GM21717 (cell line): Measurements from ENCODE around the gene ADAMTS17.

ENCODE experiments used
- ATAC-seq: cut with Tn5 transposase; IDR thresholded peaks from one replicate; pipeline ENCODE4 v1.9.1; 2021; ENCODE audit warnings: mild to moderate bottlenecking, moderate library complexity; ENCODE audit not compliant: unreplicated experiment

ADAMTS17 gene

GRCh38 chr15:100279446-100279845, 62.3 kb downstream of the ADAMTS17 start:
- no peak for ATAC-seq

GRCh38 chr15:100278596-100279380, 63.0 kb downstream of the ADAMTS17 start:
- no peak for ATAC-seq

GRCh38 chr15:100277087-100277855, 64.5 kb downstream of the ADAMTS17 start:
- ATAC-seq = no peak

- ATAC-seq = no peak
These were observed 65.3 kb downstream of the ADAMTS17 start for GRCh38 chr15:100276506-100276905.

GRCh38 chr15:100275641-100276040, 66.1 kb downstream of the ADAMTS17 start:
- ATAC-seq = no peak

- no peak for ATAC-seq
These were observed 71.9 kb downstream of the ADAMTS17 start for GRCh38 chr15:100269831-100270230.

- ATAC-seq = no peak
These were observed 75.6 kb downstream of the ADAMTS17 start for GRCh38 chr15:100266166-100266565.

GRCh38 chr15:100265641-100266035, 76.1 kb downstream of the ADAMTS17 start:
- ATAC-seq = no peak

GRCh38 chr15:100264994-100265640, 76.7 kb downstream of the ADAMTS17 start:
- ATAC-seq = no peak

GRCh38 chr15:100263721-100264455, 77.9 kb downstream of the ADAMTS17 start:
- ATAC-seq = no peak

GRCh38 chr15:100263031-100263430, 78.7 kb downstream of the ADAMTS17 start:
- ATAC-seq = no peak

GRCh38 chr15:100261302-100262240, 80.2 kb downstream of the ADAMTS17 start:
- ATAC-seq = no peak

- no peak for ATAC-seq
These were observed 82.5 kb downstream of the ADAMTS17 start for GRCh38 chr15:100259266-100259665.

GRCh38 chr15:100256970-100257650, 84.7 kb downstream of the ADAMTS17 start:
- ATAC-seq = no peak

GRCh38 chr15:100256101-100256969, 85.4 kb downstream of the ADAMTS17 start:
- no peak for ATAC-seq

- ATAC-seq = no peak
These were observed 86.1 kb downstream of the ADAMTS17 start for GRCh38 chr15:100255644-100256043.

- ATAC-seq = no peak
These were observed 87.1 kb downstream of the ADAMTS17 start for GRCh38 chr15:100254691-100255090.

- ATAC-seq = no peak
These were observed 87.5 kb downstream of the ADAMTS17 start for GRCh38 chr15:100254285-100254684.
